MM.1S (cell line): ENCODE measurements around the gene EFTUD2.

ENCODE experiments used
- DNase-seq: peaks from one replicate; pipeline ENCODE4 v3.0.0-alpha.2; 2015
- H2AFZ ChIP-seq: fragments of 300-600 bp; sonication (generic); 2 replicates; pipeline ENCODE4 v1.6.0; 2016; ENCODE audit warnings: antibody characterized with exemption, low read length
- H3F3A ChIP-seq: fragments of 300-600 bp; sonication (generic); 2 replicates; pipeline ENCODE4 v1.6.1; 2016; ENCODE audit warnings: mild to moderate bottlenecking, antibody characterized with exemption, low read length, moderate library complexity, mixed read lengths; ENCODE audit not compliant: insufficient read depth
- H3K27ac ChIP-seq: fragments of 300-600 bp; sonication (generic); 2 replicates; pipeline ENCODE4 v1.5.1; 2016; ENCODE audit warnings: mild to moderate bottlenecking, low read length
- H3K27me3 ChIP-seq: fragments of 300-600 bp; sonication (generic); replicated peaks from 2 replicates; pipeline ENCODE4 v1.6.0; 2016; ENCODE audit warnings: low read length; ENCODE audit not compliant: insufficient read depth
- H3K36me3 ChIP-seq: fragments of 300-600 bp; sonication (generic); replicated peaks from 2 replicates; pipeline ENCODE4 v1.6.1; 2016; ENCODE audit warnings: mild to moderate bottlenecking, low read length, mixed read lengths; ENCODE audit not compliant: insufficient read depth
- H3K4me1 ChIP-seq: fragments of 300-600 bp; sonication (generic); 2 replicates; pipeline ENCODE4 v1.6.1; 2016; ENCODE audit warnings: low read length, mixed read lengths
- H3K4me2 ChIP-seq: fragments of 300-600 bp; sonication (generic); 2 replicates; pipeline ENCODE4 v1.6.0; 2016; ENCODE audit warnings: low read depth, low read length
- H3K4me3 ChIP-seq: fragments of 300-600 bp; sonication (generic); 2 replicates; pipeline ENCODE4 v1.5.1; 2016; ENCODE audit warnings: low read length, mixed read lengths
- H3K79me2 ChIP-seq: fragments of 300-600 bp; sonication (generic); 2 replicates; pipeline ENCODE4 v1.6.1; 2016; ENCODE audit warnings: mixed run types, low read length, mixed read lengths
- H3K9ac ChIP-seq: fragments of 300-600 bp; sonication (generic); 2 replicates; pipeline ENCODE4 v1.6.1; 2016; ENCODE audit warnings: low read length, mixed read lengths
- H3K9me2 ChIP-seq: fragments of 300-600 bp; sonication (generic); replicated peaks from 2 replicates; pipeline ENCODE4 v1.6.1; 2016; ENCODE audit warnings: mild to moderate bottlenecking, low read length, mixed read lengths; ENCODE audit not compliant: insufficient read depth
- H3K9me3 ChIP-seq: fragments of 300-600 bp; sonication (generic); replicated peaks from 2 replicates; pipeline ENCODE4 v1.6.1; 2016; ENCODE audit warnings: mild to moderate bottlenecking, low read length, mixed read lengths; ENCODE audit not compliant: insufficient read depth
- H4K20me1 ChIP-seq: fragments of 300-600 bp; sonication (generic); 2 replicates; pipeline ENCODE4 v1.6.1; 2016; ENCODE audit warnings: mild to moderate bottlenecking, low read length, moderate library complexity, mixed read lengths; ENCODE audit not compliant: insufficient read depth
- CTCF ChIP-seq: fragments of 300-600 bp; sonication (generic); IDR thresholded peaks from 2 replicates; pipeline ENCODE4 v1.5.1; 2016; ENCODE audit warnings: antibody characterized with exemption, low read length, mixed read lengths
- EZH2 ChIP-seq: fragments of 300-600 bp; sonication (generic); optimal IDR thresholded peaks from 2 replicates; pipeline ENCODE3; 2017; ENCODE audit warnings: low read depth, mild to moderate bottlenecking, antibody characterized with exemption, low read length, mixed read lengths
- EZH2phosphoT487 ChIP-seq: fragments of 300-600 bp; sonication (generic); IDR thresholded peaks from 2 replicates; pipeline ENCODE4 v1.6.1; 2018; ENCODE audit warnings: antibody characterized with exemption, low read length

The EFTUD2 gene

GRCh38 chr17:44879376-44879775 lies 19.9 kb downstream of the EFTUD2 start:
- TF ChIP-seq CTCF (no peak), EZH2 (no peak), EZH2phosphoT487 (no peak)
- no peaks in the 10 kb centered on the region for H4K20me1 ChIP-seq
- DNase-seq = no peak
- H3K4me3 ChIP-seq = no peak overlapping the region
- H3F3A ChIP-seq = no peaks in the 10 kb centered on the region
- H3K36me3 ChIP-seq = peaks cover 6% of the 10 kb centered on the region; the same call in 1 of the 2 replicates
- no peak overlapping the region for H3K27ac ChIP-seq
- 0 out of 2 replicates have a peak, but pooled peaks cover 2% of the 10 kb centered on the region for H3K79me2 ChIP-seq
- H3K9me2 ChIP-seq = no peaks in the 10 kb centered on the region
- no peak overlapping the region for H3K4me2 ChIP-seq
- no peak overlapping the region for H3K9ac ChIP-seq
- H3K27me3 ChIP-seq = no peaks in the 10 kb centered on the region
- H3K4me1 ChIP-seq = no peaks in the 10 kb centered on the region
- H2AFZ ChIP-seq = no peak overlapping the region
- H3K9me3 ChIP-seq = no peaks in the 10 kb centered on the region

DNA sequence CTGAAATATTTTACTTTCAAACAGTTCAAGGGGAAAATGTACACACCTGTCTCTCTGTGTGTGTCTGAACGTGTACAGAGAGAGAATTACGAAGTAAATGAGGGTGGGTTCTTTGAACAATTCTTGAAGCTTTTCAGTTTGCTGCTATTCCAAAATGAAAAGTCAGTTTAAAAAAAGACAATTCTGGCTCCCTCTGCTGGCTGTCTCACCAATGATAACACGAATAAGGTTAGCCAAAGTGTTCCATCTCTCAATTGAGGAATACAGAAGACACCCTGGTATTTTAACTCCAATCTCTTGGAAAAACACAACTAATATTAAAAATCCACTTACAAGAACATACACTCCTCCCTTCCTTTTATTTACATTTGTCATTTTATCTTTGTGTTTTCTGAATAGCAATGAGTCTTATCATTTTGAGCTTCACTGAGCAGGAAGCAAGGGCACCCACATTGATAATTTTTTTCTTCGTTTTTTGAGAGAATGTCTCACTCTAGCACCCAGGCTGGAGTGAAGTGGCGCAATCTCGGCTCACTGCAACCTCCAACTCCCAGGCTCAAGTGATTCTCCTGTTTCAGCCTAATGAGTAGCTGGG lies 20.5 kb downstream of the EFTUD2 start:
- H4K20me1 ChIP-seq = no peaks in the 10 kb centered on the region
- peak; percentile 53 for DNase-seq
- no peaks in the 10 kb centered on the region for H3K9me3 ChIP-seq
- no peak overlapping the region for H3K9ac ChIP-seq
- TF ChIP-seq EZH2phosphoT487 (no peak), CTCF (peak; percentile 59), EZH2 (no peak)
- H3K79me2 ChIP-seq = 0 out of 2 replicates have a peak, but pooled peaks cover 2% of the 10 kb centered on the region
- no peaks in the 10 kb centered on the region for H3K4me1 ChIP-seq
- no peaks in the 10 kb centered on the region for H3K27me3 ChIP-seq
- no peak overlapping the region for H3K4me3 ChIP-seq
- H3K36me3 ChIP-seq = peaks cover 8% of the 10 kb centered on the region; the same call in 1 of the 2 replicates
- no peaks in the 10 kb centered on the region for H3F3A ChIP-seq
- H3K27ac ChIP-seq = no peak overlapping the region
- H2AFZ ChIP-seq = no peak overlapping the region
- no peak overlapping the region for H3K4me2 ChIP-seq
- H3K9me2 ChIP-seq = no peaks in the 10 kb centered on the region

- H3K4me1 ChIP-seq = no peaks in the 10 kb centered on the region
- H3K4me3 ChIP-seq = no peak overlapping the region
- H2AFZ ChIP-seq = no peak overlapping the region
- H3K36me3 ChIP-seq = peaks cover 2% of the 10 kb centered on the region; the same call in 1 of the 2 replicates
- H3F3A ChIP-seq = no peaks in the 10 kb centered on the region
- H3K9ac ChIP-seq = no peak overlapping the region
- no peaks in the 10 kb centered on the region for H3K9me3 ChIP-seq
- TF ChIP-seq CTCF (no peak), EZH2phosphoT487 (no peak), EZH2 (no peak)
- DNase-seq = no peak
- H3K9me2 ChIP-seq = no peaks in the 10 kb centered on the region
- no peak overlapping the region for H3K4me2 ChIP-seq
- H3K27me3 ChIP-seq = no peaks in the 10 kb centered on the region
- H3K27ac ChIP-seq = no peak overlapping the region
- H3K79me2 ChIP-seq = 0 out of 2 replicates have a peak, but pooled peaks cover 2% of the 10 kb centered on the region
- no peaks in the 10 kb centered on the region for H4K20me1 ChIP-seq
Measured at GRCh38 chr17:44877121-44877520, 22.1 kb downstream of the EFTUD2 start.
